GM21576 (cell line): ENCODE results near the gene FMN2.

Experiments
- ATAC-seq: cut with Tn5 transposase; IDR thresholded peaks from one replicate; pipeline ENCODE4 v1.9.1; 2021; ENCODE audit warnings: mild to moderate bottlenecking, moderate library complexity; ENCODE audit not compliant: unreplicated experiment

Gene FMN2

GRCh38 chr1:240192851-240193250 lies 101.2 kb downstream of the FMN2 start:
- ATAC-seq = no peak

GRCh38 chr1:240193679-240194078 lies 102.0 kb downstream of the FMN2 start:
- no peak for ATAC-seq

GRCh38 chr1:240194120-240194519 lies 102.4 kb downstream of the FMN2 start:
- no peak for ATAC-seq

GRCh38 chr1:240198376-240198775 lies 106.7 kb downstream of the FMN2 start:
- no peak for ATAC-seq

- ATAC-seq = no peak
Observed at GRCh38 chr1:240199758-240200645, 108.3 kb downstream of the FMN2 start.

GRCh38 chr1:240201931-240202330 lies 110.2 kb downstream of the FMN2 start:
- ATAC-seq = no peak

- ATAC-seq = no peak
Observed at GRCh38 chr1:240207073-240207709, 115.5 kb downstream of the FMN2 start.

- ATAC-seq = no peak
Observed at GRCh38 chr1:240210026-240210425, 118.3 kb downstream of the FMN2 start.

GRCh38 chr1:240212556-240212955 lies 120.9 kb downstream of the FMN2 start:
- no peak for ATAC-seq

- no peak for ATAC-seq
Observed at GRCh38 chr1:240217403-240217802, 125.7 kb downstream of the FMN2 start.

GRCh38 chr1:240219104-240219503 lies 127.4 kb downstream of the FMN2 start:
- ATAC-seq = no peak

- ATAC-seq = no peak
Observed at GRCh38 chr1:240226102-240226501, 134.4 kb downstream of the FMN2 start.

GRCh38 chr1:240230816-240231215 lies 139.1 kb downstream of the FMN2 start:
- no peak for ATAC-seq

GRCh38 chr1:240232530-240232929 lies 140.8 kb downstream of the FMN2 start:
- ATAC-seq = no peak

- no peak for ATAC-seq
Observed at GRCh38 chr1:240234485-240235210, 143.0 kb downstream of the FMN2 start.

GRCh38 chr1:240235521-240236288 lies 144.0 kb downstream of the FMN2 start:
- ATAC-seq = no peak

- ATAC-seq = no peak
Observed at GRCh38 chr1:240237305-240237721, 145.6 kb downstream of the FMN2 start.

- no peak for ATAC-seq
Observed at GRCh38 chr1:240239309-240239708, 147.6 kb downstream of the FMN2 start.

- ATAC-seq = no peak
Observed at GRCh38 chr1:240241278-240241677, 149.6 kb downstream of the FMN2 start.

GRCh38 chr1:240242601-240243144 lies 151.0 kb downstream of the FMN2 start:
- no peak for ATAC-seq
